GM20000 (cell line): ENCODE data around the gene DNAL4.

Experiments
- DNase-seq: peaks from one replicate; pipeline ENCODE4 v3.0.0; 2012; ENCODE audit warnings: low spot score
- CTCF ChIP-seq: IDR thresholded peaks from 2 replicates; pipeline ENCODE4 v1.5.1; 2012; ENCODE audit warnings: mild to moderate bottlenecking, control low read depth; ENCODE audit errors: extremely low read depth, missing control alignments

Gene DNAL4, protein sequence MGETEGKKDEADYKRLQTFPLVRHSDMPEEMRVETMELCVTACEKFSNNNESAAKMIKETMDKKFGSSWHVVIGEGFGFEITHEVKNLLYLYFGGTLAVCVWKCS

GRCh38 chr22:38793721-38794466 is at the start of gene DNAL4:
DNAL4 (minus strand) TSS chr22:38794143; CDS start chr22:38782731, 11,412 bp downstream.
- DNase-seq, result peak; percentile 99
- no peak for TF ChIP-seq CTCF

- DNase-seq, result peak; percentile 79
- no peak for TF ChIP-seq CTCF
Measured at GRCh38 chr22:38843201-38843656, 49.3 kb upstream of the DNAL4 start.

GRCh38 chr22:38842512-38843200 is 48.7 kb upstream of the DNAL4 start:
- DNase-seq, result no peak
- TF ChIP-seq CTCF, result no peak

DNA sequence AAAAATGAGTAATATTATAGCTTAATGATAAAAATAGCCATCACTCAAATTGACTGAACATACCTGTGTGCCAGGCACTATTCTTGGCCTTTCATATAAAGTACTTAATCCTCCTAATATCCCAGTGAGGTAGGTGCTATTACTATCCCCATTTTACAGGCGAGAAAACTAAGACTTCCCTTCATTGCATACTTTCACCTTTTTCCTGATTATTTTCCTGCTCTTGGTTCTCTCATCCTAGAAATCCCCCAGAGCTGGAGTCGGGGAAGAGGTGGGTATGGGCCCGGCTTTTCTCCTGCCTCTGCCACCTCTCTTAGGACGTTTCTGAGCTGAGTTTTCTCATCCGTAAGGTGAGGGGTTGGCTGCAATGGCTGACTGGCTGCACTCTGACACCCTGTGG is 47.7 kb upstream of the DNAL4 start:
- TF ChIP-seq CTCF, result no peak
- DNase-seq, result no peak

GRCh38 chr22:38841211-38841610 is 47.3 kb upstream of the DNAL4 start:
- DNase-seq, result no peak
- TF ChIP-seq CTCF, result no peak

DNA sequence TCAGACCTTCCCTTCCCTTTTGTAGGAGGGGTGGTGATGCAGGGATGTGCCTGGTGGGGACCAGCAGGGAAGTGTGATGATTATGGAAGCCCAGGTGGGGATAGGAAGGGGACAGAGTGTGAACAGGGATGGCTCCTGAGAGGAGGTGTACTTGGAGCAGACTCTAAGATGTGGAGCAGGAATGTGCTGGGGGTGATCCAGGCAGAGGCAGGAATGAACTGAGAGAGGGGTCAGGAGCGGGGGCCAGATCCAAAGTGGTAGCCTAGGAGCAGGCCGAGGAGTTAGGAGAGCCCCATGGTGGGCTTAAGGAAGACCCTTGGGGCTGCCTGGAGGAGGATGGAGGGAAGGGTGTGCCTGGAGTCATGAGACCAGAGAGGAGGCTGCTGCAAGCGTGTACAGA is 46.2 kb upstream of the DNAL4 start:
- TF ChIP-seq CTCF, result no peak
- no peak for DNase-seq

- DNase-seq, result no peak
- no peak for TF ChIP-seq CTCF
Measured at GRCh38 chr22:38839686-38840085, 45.7 kb upstream of the DNAL4 start.
